ENCODE measurements around the gene DENND1B. TPM values are rescaled to one million over a fixed set of nuclear protein-coding genes. Genes with fewer than 3 reads are reported as not detected.

Gene DENND1B
- total RNA-seq, 1 experiment from 2014 or later, result 9.6 TPM

DNA sequence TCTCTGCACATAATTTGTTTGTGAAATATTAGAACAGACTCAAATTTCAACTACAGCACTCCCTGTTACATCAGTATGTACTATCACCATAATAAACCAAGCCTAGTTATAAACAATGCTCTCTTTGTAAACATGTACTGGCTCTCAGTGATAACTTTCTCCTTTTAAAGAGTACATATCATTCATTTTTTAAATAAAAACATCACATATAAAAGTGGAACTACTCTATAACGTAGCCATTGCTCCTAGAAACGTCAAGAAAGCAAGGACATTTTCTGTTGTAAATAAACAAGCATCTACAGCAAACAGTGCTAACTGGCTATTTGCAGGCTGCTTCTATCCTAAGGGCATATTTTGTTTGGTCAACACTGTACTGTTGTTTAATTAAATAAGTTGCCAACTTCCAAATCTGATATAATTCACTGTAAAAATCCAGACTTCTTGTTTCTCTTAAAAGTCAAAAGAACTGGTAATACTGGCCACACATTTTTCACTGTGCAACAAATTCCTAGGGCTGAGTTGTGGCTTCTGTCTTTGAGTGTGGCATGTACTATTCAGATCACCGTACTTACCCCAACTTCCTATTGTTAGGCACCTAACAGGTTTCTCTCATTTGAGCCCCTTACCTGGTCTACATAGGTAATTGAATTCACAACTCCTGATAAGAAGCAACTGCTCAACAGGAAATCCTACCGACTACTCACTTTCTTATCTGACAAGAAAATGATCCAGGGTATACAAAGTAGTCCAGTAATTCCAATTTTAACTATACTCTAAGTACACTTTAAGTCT is 111.9 kb downstream of the DENND1B start:
- Histone ChIP-seq H3K79me2 (ENCODE audit: insufficient read depth, low read length) (no peaks in the 10 kb centered on the region), H3K27ac (ENCODE audit: low read depth, low read length) (no peak overlapping the region), H3K4me3 (replicated peaks in 1 of 2; ENCODE audit: low read depth in 1 of 2, low read length in 2 of 2) (no peak overlapping the region), H3K4me1 (ENCODE audit: control insufficient read depth in 1 of 2, insufficient read depth in 2 of 2, low read length in 2 of 2) (no peaks in the 10 kb centered on the region), H3K27me3 (ENCODE audit: insufficient read depth, low read length) (no peaks in the 10 kb centered on the region), H3K36me3 (ENCODE audit: control insufficient read depth in 1 of 2, insufficient read depth in 2 of 2, low read length in 2 of 2) (no peaks in the 10 kb centered on the region), H4K20me1 (ENCODE audit: insufficient read depth) (no peaks in the 10 kb centered on the region), H3K4me2 (ENCODE audit: low read length) (no peak overlapping the region), H2AFZ (ENCODE audit: low read depth, low read length, poor library complexity, severe bottlenecking) (no peak overlapping the region), H3K9ac (ENCODE audit: low read length) (no peak overlapping the region), H3K9me2 (ENCODE audit: insufficient read depth) (no peaks in the 10 kb centered on the region), H3K9me3 (ENCODE audit: control insufficient read depth in 1 of 2, insufficient read depth in 1 of 2, low read depth in 1 of 2, low read length in 2 of 2) (no peaks in the 10 kb centered on the region)
- ChIA-PET CTCF (no interaction called here), RAD21 (ENCODE audit: low non-redundant PET in 1 of 2, low total read pairs in 2 of 2, uncharacterized antibody in 2 of 2, unreplicated experiment in 2 of 2) (no interaction called here), POLR2A (no interaction called here)
- DNase-seq (ENCODE audit: low read depth, low spot score) (no peak), ATAC-seq (no peak)
- no TSS peak for BruUV-seq (replicated peaks)
- intact Hi-C loops (cut with micrococcal nuclease), result no loop called here
- no peak for TF ChIP-seq EZH2phosphoT487 (IDR thresholded peaks at IDR 0.05; ENCODE audit: borderline replicate concordance)
- TF ChIP-seq ZFX (IDR thresholded peaks at IDR 0.05), result no peak
- no peak for TF ChIP-seq RAD21 (IDR thresholded peaks at IDR 0.05; ENCODE audit: low read depth)
- TF ChIP-seq EGR1 (IDR thresholded peaks at IDR 0.05; ENCODE audit: low read depth), result no peak
- TF ChIP-seq, protein P1, sequence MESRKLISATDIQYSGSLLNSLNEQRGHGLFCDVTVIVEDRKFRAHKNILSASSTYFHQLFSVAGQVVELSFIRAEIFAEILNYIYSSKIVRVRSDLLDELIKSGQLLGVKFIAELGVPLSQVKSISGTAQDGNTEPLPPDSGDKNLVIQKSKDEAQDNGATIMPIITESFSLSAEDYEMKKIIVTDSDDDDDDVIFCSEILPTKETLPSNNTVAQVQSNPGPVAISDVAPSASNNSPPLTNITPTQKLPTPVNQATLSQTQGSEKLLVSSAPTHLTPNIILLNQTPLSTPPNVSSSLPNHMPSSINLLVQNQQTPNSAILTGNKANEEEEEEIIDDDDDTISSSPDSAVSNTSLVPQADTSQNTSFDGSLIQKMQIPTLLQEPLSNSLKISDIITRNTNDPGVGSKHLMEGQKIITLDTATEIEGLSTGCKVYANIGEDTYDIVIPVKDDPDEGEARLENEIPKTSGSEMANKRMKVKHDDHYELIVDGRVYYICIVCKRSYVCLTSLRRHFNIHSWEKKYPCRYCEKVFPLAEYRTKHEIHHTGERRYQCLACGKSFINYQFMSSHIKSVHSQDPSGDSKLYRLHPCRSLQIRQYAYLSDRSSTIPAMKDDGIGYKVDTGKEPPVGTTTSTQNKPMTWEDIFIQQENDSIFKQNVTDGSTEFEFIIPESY (IDR thresholded peaks at IDR 0.05; ENCODE audit: extremely low read depth, insufficient replicate concordance, low read length), result no peak
- TF ChIP-seq EZH2 (IDR thresholded peaks at IDR 0.05), result no peak

DNA sequence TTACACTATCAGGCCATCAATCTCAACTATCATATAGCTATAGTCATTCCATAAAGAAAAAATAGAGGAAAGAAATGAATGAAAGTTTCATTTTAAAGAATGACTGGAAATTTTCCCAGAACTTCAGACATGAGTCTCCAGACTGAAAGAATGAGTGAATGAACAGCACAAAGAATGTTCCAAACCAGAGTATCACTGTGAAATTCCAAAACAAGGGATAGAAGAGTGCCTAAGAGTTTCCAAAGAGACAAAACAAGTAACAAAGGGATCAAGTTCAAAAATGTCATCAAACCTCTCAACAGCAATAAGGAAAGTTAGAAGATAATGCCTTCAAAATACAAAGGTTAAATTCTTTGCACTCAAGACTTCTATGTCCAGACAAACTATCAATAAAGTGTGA is 114.9 kb downstream of the DENND1B start:
- POLR2A ChIA-PET, result no interaction called here
- RAD21 ChIA-PET (ENCODE audit: low non-redundant PET in 1 of 2, low total read pairs in 2 of 2, uncharacterized antibody in 2 of 2, unreplicated experiment in 2 of 2), result no interaction called here
- H3K79me2 ChIP-seq (ENCODE audit: insufficient read depth, low read length), result no peaks in the 10 kb centered on the region
- no peaks in the 10 kb centered on the region for H3K36me3 ChIP-seq (ENCODE audit: control insufficient read depth in 1 of 2, insufficient read depth in 2 of 2, low read length in 2 of 2)
- BruUV-seq (replicated peaks), result no TSS peak
- H3K4me2 ChIP-seq (ENCODE audit: low read length), result no peak overlapping the region
- no peak for DNase-seq (ENCODE audit: low read depth, low spot score)
- CTCF ChIA-PET, result no interaction called here
- H3K27ac ChIP-seq (ENCODE audit: low read depth, low read length), result no peak overlapping the region
- H3K9me3 ChIP-seq (ENCODE audit: control insufficient read depth in 1 of 2, insufficient read depth in 1 of 2, low read depth in 1 of 2, low read length in 2 of 2), result no peaks in the 10 kb centered on the region
- no peak overlapping the region for H3K9ac ChIP-seq (ENCODE audit: low read length)
- no peak for ATAC-seq
- H3K9me2 ChIP-seq (ENCODE audit: insufficient read depth), result no peaks in the 10 kb centered on the region
- H3K27me3 ChIP-seq (ENCODE audit: insufficient read depth, low read length), result no peaks in the 10 kb centered on the region
- H4K20me1 ChIP-seq (ENCODE audit: insufficient read depth), result no peaks in the 10 kb centered on the region
- H3K4me3 ChIP-seq (replicated peaks in 1 of 2; ENCODE audit: low read depth in 1 of 2, low read length in 2 of 2), result no peak overlapping the region
- H3K4me1 ChIP-seq (ENCODE audit: control insufficient read depth in 1 of 2, insufficient read depth in 2 of 2, low read length in 2 of 2), result no peaks in the 10 kb centered on the region
- intact Hi-C loops (cut with micrococcal nuclease), result no loop called here
- no peak overlapping the region for H2AFZ ChIP-seq (ENCODE audit: low read depth, low read length, poor library complexity, severe bottlenecking)
- TF ChIP-seq, protein P2, sequence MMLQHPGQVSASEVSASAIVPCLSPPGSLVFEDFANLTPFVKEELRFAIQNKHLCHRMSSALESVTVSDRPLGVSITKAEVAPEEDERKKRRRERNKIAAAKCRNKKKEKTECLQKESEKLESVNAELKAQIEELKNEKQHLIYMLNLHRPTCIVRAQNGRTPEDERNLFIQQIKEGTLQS (IDR thresholded peaks at IDR 0.05), result no peak
- TF ChIP-seq TCF7L2 (IDR thresholded peaks at IDR 0.05; ENCODE audit: borderline replicate concordance, extremely low read depth, insufficient read depth, insufficient read length), result no peak
- no peak for TF ChIP-seq CBX3 (IDR thresholded peaks at IDR 0.05; ENCODE audit: low read depth)
- no peak for TF ChIP-seq EZH2 (IDR thresholded peaks at IDR 0.05)
- no peak for TF ChIP-seq YY1 (IDR thresholded peaks at IDR 0.05; ENCODE audit: extremely low read depth, insufficient replicate concordance, low read depth, low read length)
- TF ChIP-seq, protein P3, sequence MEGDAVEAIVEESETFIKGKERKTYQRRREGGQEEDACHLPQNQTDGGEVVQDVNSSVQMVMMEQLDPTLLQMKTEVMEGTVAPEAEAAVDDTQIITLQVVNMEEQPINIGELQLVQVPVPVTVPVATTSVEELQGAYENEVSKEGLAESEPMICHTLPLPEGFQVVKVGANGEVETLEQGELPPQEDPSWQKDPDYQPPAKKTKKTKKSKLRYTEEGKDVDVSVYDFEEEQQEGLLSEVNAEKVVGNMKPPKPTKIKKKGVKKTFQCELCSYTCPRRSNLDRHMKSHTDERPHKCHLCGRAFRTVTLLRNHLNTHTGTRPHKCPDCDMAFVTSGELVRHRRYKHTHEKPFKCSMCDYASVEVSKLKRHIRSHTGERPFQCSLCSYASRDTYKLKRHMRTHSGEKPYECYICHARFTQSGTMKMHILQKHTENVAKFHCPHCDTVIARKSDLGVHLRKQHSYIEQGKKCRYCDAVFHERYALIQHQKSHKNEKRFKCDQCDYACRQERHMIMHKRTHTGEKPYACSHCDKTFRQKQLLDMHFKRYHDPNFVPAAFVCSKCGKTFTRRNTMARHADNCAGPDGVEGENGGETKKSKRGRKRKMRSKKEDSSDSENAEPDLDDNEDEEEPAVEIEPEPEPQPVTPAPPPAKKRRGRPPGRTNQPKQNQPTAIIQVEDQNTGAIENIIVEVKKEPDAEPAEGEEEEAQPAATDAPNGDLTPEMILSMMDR (IDR thresholded peaks at IDR 0.05 in 2 of 3, conservative IDR thresholded peaks at IDR 0.05 in 1 of 3; ENCODE audit: borderline replicate concordance in 1 of 3, insufficient read depth in 1 of 3, low read depth in 2 of 3, low read length in 2 of 3), result no peak
- TF ChIP-seq, protein P4, sequence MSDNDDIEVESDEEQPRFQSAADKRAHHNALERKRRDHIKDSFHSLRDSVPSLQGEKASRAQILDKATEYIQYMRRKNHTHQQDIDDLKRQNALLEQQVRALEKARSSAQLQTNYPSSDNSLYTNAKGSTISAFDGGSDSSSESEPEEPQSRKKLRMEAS (IDR thresholded peaks at IDR 0.05), result no peak
- no peak for TF ChIP-seq SIN3A (IDR thresholded peaks at IDR 0.05; ENCODE audit: low read depth)
- no peak for TF ChIP-seq POLR2AphosphoS5 (IDR thresholded peaks at IDR 0.05; ENCODE audit: low read depth, low read length)

Measured in HCT116 (cell line).